ENCODE results near the gene S100A5. TPM values are rescaled to one million over a fixed set of nuclear protein-coding genes. Genes with fewer than 3 reads are reported as not detected.
A peak's percentile ranks its signal among the peaks of the same experiment; 100 is the strongest.

The S100A5 gene
- total RNA-seq, 1 experiment from 2014 or later: 6.0 TPM

- DNase-seq (ENCODE audit: low read depth, low spot score) (no peak), ATAC-seq (no peak)
- ChIA-PET RAD21 (ENCODE audit: low non-redundant PET in 1 of 2, low total read pairs in 2 of 2, uncharacterized antibody in 2 of 2, unreplicated experiment in 2 of 2) (interaction anchor here in 1 of 2 experiments (0.6 kb wide), 1 partner anchor 148 kb away, joined by 5 read pairs; no protein-coding TSS in a partner anchor), POLR2A (interaction anchor here (0.9 to 2.8 kb wide), 5 partner anchors 9 to 41 kb away, joined by 4 to 10 read pairs (median 5); partner anchors contain the start of gene S100A6), CTCF (interaction anchor here (0.7 to 1.7 kb wide), 6 partner anchors 8 to 47 kb away, joined by 3 to 7 read pairs (median 4); no protein-coding TSS in a partner anchor)
- H3K27ac ChIP-seq (ENCODE audit: low read depth, low read length): peak overlapping the region; percentile 38; the same call in 1 of the 2 replicates
- BruUV-seq (replicated peaks): no TSS peak
- H3K9me2 ChIP-seq (ENCODE audit: insufficient read depth): no peaks in the 10 kb centered on the region
- H3K4me1 ChIP-seq (ENCODE audit: control insufficient read depth in 1 of 2, insufficient read depth in 2 of 2, low read length in 2 of 2): peaks cover 30 to 38% of the 10 kb centered on the region in 2 experiments
- H3K27me3 ChIP-seq (ENCODE audit: insufficient read depth, low read length): no peaks in the 10 kb centered on the region
- no peaks in the 10 kb centered on the region for H3K79me2 ChIP-seq (ENCODE audit: insufficient read depth, low read length)
- no peak overlapping the region for H3K4me3 ChIP-seq (replicated peaks in 1 of 2; ENCODE audit: low read depth in 1 of 2, low read length in 2 of 2)
- no peaks in the 10 kb centered on the region for H3K36me3 ChIP-seq (ENCODE audit: control insufficient read depth in 1 of 2, insufficient read depth in 2 of 2, low read length in 2 of 2)
- no peak overlapping the region for H3K9ac ChIP-seq (ENCODE audit: low read length)
- H2AFZ ChIP-seq (ENCODE audit: low read depth, low read length, poor library complexity, severe bottlenecking): no peak overlapping the region
- no peaks in the 10 kb centered on the region for H3K9me3 ChIP-seq (ENCODE audit: control insufficient read depth in 1 of 2, insufficient read depth in 1 of 2, low read depth in 1 of 2, low read length in 2 of 2)
- TF ChIP-seq JUND (IDR thresholded peaks at IDR 0.05): no peak
- no peak for TF ChIP-seq POLR2A (IDR thresholded peaks at IDR 0.05; ENCODE audit: borderline replicate concordance, extremely low read depth, insufficient read depth, insufficient read length)
- TF ChIP-seq POLR2AphosphoS5 (IDR thresholded peaks at IDR 0.05; ENCODE audit: low read depth, low read length): no peak
- no peak for TF ChIP-seq TCF7L2 (IDR thresholded peaks at IDR 0.05; ENCODE audit: borderline replicate concordance, extremely low read depth, insufficient read depth, insufficient read length)
- TF ChIP-seq ELF1 (IDR thresholded peaks at IDR 0.05; ENCODE audit: borderline replicate concordance, low read depth): no peak
- no peak for TF ChIP-seq SIN3A (IDR thresholded peaks at IDR 0.05; ENCODE audit: low read depth)
- TF ChIP-seq ZFX (IDR thresholded peaks at IDR 0.05): no peak
- no peak for TF ChIP-seq REST (IDR thresholded peaks at IDR 0.05; ENCODE audit: low read depth)
- no peak for TF ChIP-seq SRF (IDR thresholded peaks at IDR 0.05; ENCODE audit: low read depth)
- no peak for TF ChIP-seq RAD21 (IDR thresholded peaks at IDR 0.05; ENCODE audit: low read depth)
- intact Hi-C loops (cut with micrococcal nuclease): no loop called here
- H3K4me2 ChIP-seq (ENCODE audit: low read length): peak overlapping the region; percentile 33; the same call in 1 of the 2 replicates
- no peaks in the 10 kb centered on the region for H4K20me1 ChIP-seq (ENCODE audit: insufficient read depth)
These were observed 15.5 kb downstream of the S100A5 start for GRCh38 chr1:153525088-153525728.
